ENCODE results near the gene CMC2.

CMC2 gene

GRCh38 chr16:80988756-80989155 is 17.9 kb downstream of the CMC2 start:
- peaks cover 40% of the 10 kb centered on the region for H3K79me2 ChIP-seq (ENCODE audit: low read length)
- H3K9ac ChIP-seq (ENCODE audit: low read length): no peak overlapping the region
- no peaks in the 10 kb centered on the region for H3K4me1 ChIP-seq (ENCODE audit: low read length)
- no peaks in the 10 kb centered on the region for H3F3A ChIP-seq (ENCODE audit: insufficient read depth, low read length)
- no peak overlapping the region for H3K27ac ChIP-seq (ENCODE audit: low read length)
- H2AFZ ChIP-seq (ENCODE audit: low read length): no peak overlapping the region
- TF ChIP-seq EZH2 (optimal IDR thresholded peaks at IDR 0.05; ENCODE audit: low read depth, low read length): no peak
- TF ChIP-seq CTCF (IDR thresholded peaks at IDR 0.05; ENCODE audit: low read length): no peak
- no peak for TF ChIP-seq EZH2phosphoT487 (IDR thresholded peaks at IDR 0.05; ENCODE audit: low read length)
- no peak overlapping the region for H3K4me2 ChIP-seq (ENCODE audit: low read depth, low read length)
- H3K4me3 ChIP-seq (ENCODE audit: low read length): no peak overlapping the region
- H3K9me2 ChIP-seq (replicated peaks; ENCODE audit: insufficient read depth, low read length): no peaks in the 10 kb centered on the region
- no peak for DNase-seq
- no peaks in the 10 kb centered on the region for H3K9me3 ChIP-seq (replicated peaks; ENCODE audit: insufficient read depth, low read length)
- no peaks in the 10 kb centered on the region for H4K20me1 ChIP-seq (ENCODE audit: insufficient read depth, low read length)
- H3K36me3 ChIP-seq (replicated peaks; ENCODE audit: insufficient read depth, low read length): no peaks in the 10 kb centered on the region
- no peaks in the 10 kb centered on the region for H3K27me3 ChIP-seq (replicated peaks; ENCODE audit: insufficient read depth, low read length)

- H2AFZ ChIP-seq (ENCODE audit: low read length): no peak overlapping the region
- TF ChIP-seq EZH2phosphoT487 (IDR thresholded peaks at IDR 0.05; ENCODE audit: low read length) (no peak), EZH2 (optimal IDR thresholded peaks at IDR 0.05; ENCODE audit: low read depth, low read length) (no peak), CTCF (IDR thresholded peaks at IDR 0.05; ENCODE audit: low read length) (no peak)
- no peak for DNase-seq
- peaks cover 19% of the 10 kb centered on the region for H3K79me2 ChIP-seq (ENCODE audit: low read length)
- H3K27me3 ChIP-seq (replicated peaks; ENCODE audit: insufficient read depth, low read length): no peaks in the 10 kb centered on the region
- H3K27ac ChIP-seq (ENCODE audit: low read length): no peak overlapping the region
- H4K20me1 ChIP-seq (ENCODE audit: insufficient read depth, low read length): no peaks in the 10 kb centered on the region
- no peak overlapping the region for H3K9ac ChIP-seq (ENCODE audit: low read length)
- no peaks in the 10 kb centered on the region for H3K36me3 ChIP-seq (replicated peaks; ENCODE audit: insufficient read depth, low read length)
- no peaks in the 10 kb centered on the region for H3K9me3 ChIP-seq (replicated peaks; ENCODE audit: insufficient read depth, low read length)
- H3K4me2 ChIP-seq (ENCODE audit: low read depth, low read length): no peak overlapping the region
- no peaks in the 10 kb centered on the region for H3K4me1 ChIP-seq (ENCODE audit: low read length)
- H3F3A ChIP-seq (ENCODE audit: insufficient read depth, low read length): no peaks in the 10 kb centered on the region
- H3K4me3 ChIP-seq (ENCODE audit: low read length): no peak overlapping the region
- H3K9me2 ChIP-seq (replicated peaks; ENCODE audit: insufficient read depth, low read length): no peaks in the 10 kb centered on the region
Measured at GRCh38 chr16:80986557-80986956, 20.1 kb downstream of the CMC2 start.

- H3F3A ChIP-seq (ENCODE audit: insufficient read depth, low read length): no peaks in the 10 kb centered on the region
- no peaks in the 10 kb centered on the region for H3K4me1 ChIP-seq (ENCODE audit: low read length)
- no peaks in the 10 kb centered on the region for H3K27me3 ChIP-seq (replicated peaks; ENCODE audit: insufficient read depth, low read length)
- H3K9ac ChIP-seq (ENCODE audit: low read length): no peak overlapping the region
- no peaks in the 10 kb centered on the region for H3K9me3 ChIP-seq (replicated peaks; ENCODE audit: insufficient read depth, low read length)
- H3K9me2 ChIP-seq (replicated peaks; ENCODE audit: insufficient read depth, low read length): no peaks in the 10 kb centered on the region
- H3K79me2 ChIP-seq (ENCODE audit: low read length): peaks cover 12% of the 10 kb centered on the region
- no peak for TF ChIP-seq EZH2phosphoT487 (IDR thresholded peaks at IDR 0.05; ENCODE audit: low read length)
- no peak for TF ChIP-seq EZH2 (optimal IDR thresholded peaks at IDR 0.05; ENCODE audit: low read depth, low read length)
- TF ChIP-seq CTCF (IDR thresholded peaks at IDR 0.05; ENCODE audit: low read length): no peak
- no peaks in the 10 kb centered on the region for H4K20me1 ChIP-seq (ENCODE audit: insufficient read depth, low read length)
- no peak overlapping the region for H3K27ac ChIP-seq (ENCODE audit: low read length)
- no peak overlapping the region for H3K4me3 ChIP-seq (ENCODE audit: low read length)
- no peak overlapping the region for H2AFZ ChIP-seq (ENCODE audit: low read length)
- H3K4me2 ChIP-seq (ENCODE audit: low read depth, low read length): no peak overlapping the region
- no peaks in the 10 kb centered on the region for H3K36me3 ChIP-seq (replicated peaks; ENCODE audit: insufficient read depth, low read length)
- no peak for DNase-seq
Measured at GRCh38 chr16:80985611-80986010, 21.1 kb downstream of the CMC2 start.
